ENCODE data around the gene GPR132.
"Not testable (repeated sequence)": the region's sequence is repeated elsewhere in the genome, so short reads cannot be mapped to it uniquely, and the experiment has no call there.

Gene GPR132

GRCh38 chr14:105084741-105085571 is 19.7 kb upstream of the GPR132 start:
- no peaks in the 10 kb centered on the region for H4K20me1 ChIP-seq (ENCODE audit: insufficient read depth, low read length, poor library complexity, severe bottlenecking)

DNA sequence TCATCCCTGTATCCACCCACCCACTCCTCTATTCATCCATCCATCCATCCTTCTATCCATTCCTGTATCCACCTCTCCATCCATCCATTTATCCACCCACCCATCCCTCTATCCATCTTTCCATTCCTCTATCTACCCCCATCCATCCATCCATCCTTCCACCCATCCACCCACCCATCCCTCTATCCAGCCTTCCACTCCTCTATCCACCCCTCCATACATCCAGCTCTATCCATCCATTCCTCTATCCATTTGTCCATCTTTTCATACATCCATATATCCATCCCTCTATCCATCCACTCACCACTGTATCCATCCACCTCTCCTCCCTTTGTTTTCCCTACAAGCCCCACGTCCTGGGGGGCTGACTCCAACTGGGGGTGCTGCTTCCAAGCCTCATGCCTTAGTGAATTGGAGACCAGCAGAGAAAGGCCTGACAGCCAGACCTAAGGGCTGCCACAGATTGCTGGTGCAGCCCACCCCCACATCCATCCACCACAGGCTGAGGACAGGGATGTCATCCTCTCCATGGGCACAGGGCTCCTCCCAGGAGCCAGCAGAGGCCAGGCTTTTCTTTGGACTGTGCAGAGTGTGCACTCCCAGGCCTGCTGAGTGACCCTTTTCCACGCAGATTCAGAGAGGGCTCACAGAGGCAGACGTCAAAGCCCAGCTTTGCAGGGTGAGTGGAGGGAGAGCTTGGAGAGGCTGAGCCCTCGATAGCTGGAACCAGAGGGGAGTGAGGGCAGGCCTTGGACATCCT is 18.9 kb upstream of the GPR132 start:
- no peak overlapping the region for H3K4me3 ChIP-seq (ENCODE audit: low read length, poor library complexity, severe bottlenecking)
- no peak for TF ChIP-seq EZH2phosphoT487 (IDR thresholded peaks at IDR 0.05; ENCODE audit: borderline replicate concordance)
- TF ChIP-seq CTCF (conservative IDR thresholded peaks at IDR 0.05; ENCODE audit: low read length), result no peak
- H3F3A ChIP-seq (ENCODE audit: low read depth), result no peaks in the 10 kb centered on the region
- H3K36me3 ChIP-seq (ENCODE audit: insufficient read depth, low read length), result no peaks in the 10 kb centered on the region
- no peaks in the 10 kb centered on the region for H3K4me1 ChIP-seq (ENCODE audit: insufficient read depth, low read length, poor library complexity, severe bottlenecking)
- H3K27me3 ChIP-seq (ENCODE audit: insufficient read depth, low read length, poor library complexity, severe bottlenecking), result no peaks in the 10 kb centered on the region
- no peaks in the 10 kb centered on the region for H4K20me1 ChIP-seq (ENCODE audit: insufficient read depth, low read length, poor library complexity, severe bottlenecking)
- H3K4me2 ChIP-seq (ENCODE audit: low read depth, low read length, poor library complexity, severe bottlenecking), result no peak overlapping the region
- H3K9me2 ChIP-seq (replicated peaks; ENCODE audit: low read depth, low read length), result no peaks in the 10 kb centered on the region
- H3K9ac ChIP-seq (ENCODE audit: low read depth, low read length, poor library complexity, severe bottlenecking), result no peak overlapping the region
- no peaks in the 10 kb centered on the region for H3K9me3 ChIP-seq (ENCODE audit: insufficient read depth, low read depth, low read length)
- no peak overlapping the region for H2AFZ ChIP-seq (ENCODE audit: low read length)
- H3K79me2 ChIP-seq (ENCODE audit: insufficient read depth, low read length), result no peaks in the 10 kb centered on the region

More at GRCh38 chr14:105084741-105085571, 19.7 kb upstream of the GPR132 start:
- no peak overlapping the region for H3K4me2 ChIP-seq (ENCODE audit: low read depth, low read length, poor library complexity, severe bottlenecking)
- H3K36me3 ChIP-seq (ENCODE audit: insufficient read depth, low read length), result no peaks in the 10 kb centered on the region
- H3K9me3 ChIP-seq (ENCODE audit: insufficient read depth, low read depth, low read length), result no peaks in the 10 kb centered on the region
- no peaks in the 10 kb centered on the region for H3K27me3 ChIP-seq (ENCODE audit: insufficient read depth, low read length, poor library complexity, severe bottlenecking)
- H3K9ac ChIP-seq (ENCODE audit: low read depth, low read length, poor library complexity, severe bottlenecking), result no peak overlapping the region
- H3F3A ChIP-seq (ENCODE audit: low read depth), result no peaks in the 10 kb centered on the region
- no peaks in the 10 kb centered on the region for H3K79me2 ChIP-seq (ENCODE audit: insufficient read depth, low read length)
- H3K4me3 ChIP-seq (ENCODE audit: low read length, poor library complexity, severe bottlenecking), result no peak overlapping the region
- no peaks in the 10 kb centered on the region for H3K4me1 ChIP-seq (ENCODE audit: insufficient read depth, low read length, poor library complexity, severe bottlenecking)
- TF ChIP-seq CTCF (conservative IDR thresholded peaks at IDR 0.05; ENCODE audit: low read length), result no peak
- no peak for TF ChIP-seq EZH2phosphoT487 (IDR thresholded peaks at IDR 0.05; ENCODE audit: borderline replicate concordance)
- no peak overlapping the region for H2AFZ ChIP-seq (ENCODE audit: low read length)
- no peaks in the 10 kb centered on the region for H3K9me2 ChIP-seq (replicated peaks; ENCODE audit: low read depth, low read length)

GRCh38 chr14:105082703-105083102 is 17.5 kb upstream of the GPR132 start:
- Histone ChIP-seq H3K27me3 (ENCODE audit: insufficient read depth, low read length, poor library complexity, severe bottlenecking) (no peaks in the 10 kb centered on the region), H2AFZ (ENCODE audit: low read length) (no peak overlapping the region), H3K4me3 (ENCODE audit: low read length, poor library complexity, severe bottlenecking) (no peak overlapping the region), H3K4me1 (ENCODE audit: insufficient read depth, low read length, poor library complexity, severe bottlenecking) (no peaks in the 10 kb centered on the region), H3F3A (ENCODE audit: low read depth) (no peaks in the 10 kb centered on the region), H3K9me2 (replicated peaks; ENCODE audit: low read depth, low read length) (no peaks in the 10 kb centered on the region), H3K36me3 (ENCODE audit: insufficient read depth, low read length) (no peaks in the 10 kb centered on the region), H3K79me2 (ENCODE audit: insufficient read depth, low read length) (no peaks in the 10 kb centered on the region), H3K4me2 (ENCODE audit: low read depth, low read length, poor library complexity, severe bottlenecking) (no peak overlapping the region), H3K9ac (ENCODE audit: low read depth, low read length, poor library complexity, severe bottlenecking) (no peak overlapping the region), H3K9me3 (ENCODE audit: insufficient read depth, low read depth, low read length) (no peaks in the 10 kb centered on the region), H4K20me1 (ENCODE audit: insufficient read depth, low read length, poor library complexity, severe bottlenecking) (no peaks in the 10 kb centered on the region)
- TF ChIP-seq EZH2phosphoT487 (IDR thresholded peaks at IDR 0.05; ENCODE audit: borderline replicate concordance) (no peak), CTCF (conservative IDR thresholded peaks at IDR 0.05; ENCODE audit: low read length) (no peak)

DNA sequence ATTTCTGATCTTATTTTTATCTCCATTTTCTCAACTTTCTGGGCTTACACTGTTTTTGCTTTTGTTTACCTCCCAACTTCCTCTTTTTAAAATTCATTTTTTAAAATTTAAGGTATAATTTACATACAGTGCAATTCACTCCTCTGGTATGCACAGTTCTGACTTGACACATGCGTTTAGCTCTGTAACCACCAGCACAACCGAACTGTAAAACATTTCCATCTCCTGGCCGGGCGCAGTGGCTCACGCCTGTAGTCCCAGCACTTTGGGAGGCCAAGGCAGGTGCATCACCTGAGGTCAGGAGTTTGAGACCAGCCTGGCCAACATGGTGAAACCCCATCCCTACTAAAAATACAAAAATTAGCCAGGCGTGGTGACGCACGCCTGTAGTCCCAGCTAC is 16.2 kb upstream of the GPR132 start:
- not testable (repeated sequence) for H3K9ac ChIP-seq (ENCODE audit: low read depth, low read length, poor library complexity, severe bottlenecking); H3K9me3 ChIP-seq (ENCODE audit: insufficient read depth, low read depth, low read length); H3K4me3 ChIP-seq (ENCODE audit: low read length, poor library complexity, severe bottlenecking); H3K36me3 ChIP-seq (ENCODE audit: insufficient read depth, low read length); H3F3A ChIP-seq (ENCODE audit: low read depth); H3K9me2 ChIP-seq (replicated peaks; ENCODE audit: low read depth, low read length); H3K4me1 ChIP-seq (ENCODE audit: insufficient read depth, low read length, poor library complexity, severe bottlenecking); H3K4me2 ChIP-seq (ENCODE audit: low read depth, low read length, poor library complexity, severe bottlenecking); H3K79me2 ChIP-seq (ENCODE audit: insufficient read depth, low read length); H3K27me3 ChIP-seq (ENCODE audit: insufficient read depth, low read length, poor library complexity, severe bottlenecking); H2AFZ ChIP-seq (ENCODE audit: low read length); H4K20me1 ChIP-seq (ENCODE audit: insufficient read depth, low read length, poor library complexity, severe bottlenecking)
